NOMO-1 treated with dmso at 0.1 percent for 144 hours (cell line): ENCODE data around the gene ITGB5.

Experiments used
- DNase-seq: peaks from one replicate; lab custom pipeline; 2025; ENCODE audit not compliant: unreplicated experiment; lab: John Stamatoyannopoulos, UW

ITGB5 gene

DNA sequence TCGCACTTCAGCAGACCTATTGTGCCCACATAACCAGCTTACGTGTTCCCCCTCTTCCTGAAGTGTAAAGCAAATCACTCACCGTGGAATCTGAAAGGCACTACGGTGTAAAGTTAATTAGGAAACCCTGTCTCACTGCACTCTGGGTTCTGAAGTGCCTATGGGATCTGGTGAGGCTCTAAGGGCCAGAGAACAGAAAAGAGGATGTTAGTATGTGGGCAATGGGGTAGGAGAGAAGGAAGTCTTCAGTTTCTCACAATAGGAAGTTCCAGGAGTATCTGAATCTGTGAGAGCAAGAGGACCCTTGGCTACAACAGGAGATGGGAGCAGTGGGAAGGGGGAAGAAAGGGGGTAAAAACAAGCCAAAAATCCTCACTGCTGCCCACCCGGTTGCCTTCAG is 71.4 kb downstream of the ITGB5 start:
- no peak for DNase-seq

DNA sequence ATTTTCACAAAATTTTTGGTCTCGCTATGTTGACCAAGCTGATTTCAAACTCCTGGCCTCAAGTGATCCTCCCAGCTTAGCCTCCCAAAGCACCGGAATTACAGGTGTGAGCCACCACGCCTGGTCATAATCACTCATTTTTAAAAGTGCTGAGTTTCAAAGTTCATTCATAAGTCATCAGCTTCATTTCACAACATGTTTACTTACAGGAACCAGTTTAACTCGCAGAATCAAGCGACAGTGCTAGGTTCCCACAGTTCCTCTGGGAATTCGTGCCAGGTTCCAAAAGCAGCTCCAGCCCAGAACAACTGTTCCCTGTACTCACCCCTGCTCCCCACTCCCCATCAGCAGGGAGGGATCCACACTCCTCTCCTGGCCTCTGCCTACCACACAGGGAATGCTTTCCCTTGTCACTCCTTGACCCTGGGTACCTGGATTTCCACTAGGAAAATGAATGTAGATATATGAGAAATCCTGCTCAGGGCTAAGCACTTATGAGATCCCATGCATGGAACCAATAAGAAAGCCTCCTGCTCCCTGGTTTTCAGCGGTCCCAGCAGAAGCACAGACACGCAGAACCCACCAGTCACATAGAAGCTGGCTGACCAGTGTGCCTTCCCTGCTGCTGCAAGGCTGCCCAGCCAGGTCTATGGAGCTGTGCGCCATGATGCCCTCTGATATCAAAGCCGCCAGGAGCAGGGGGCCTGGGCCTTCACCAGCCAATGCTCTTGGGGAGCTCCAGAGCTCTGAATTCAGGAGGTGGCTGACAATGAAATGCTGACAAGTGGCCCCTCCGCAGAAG is 72.3 kb downstream of the ITGB5 start:
- DNase-seq, result no peak

DNA sequence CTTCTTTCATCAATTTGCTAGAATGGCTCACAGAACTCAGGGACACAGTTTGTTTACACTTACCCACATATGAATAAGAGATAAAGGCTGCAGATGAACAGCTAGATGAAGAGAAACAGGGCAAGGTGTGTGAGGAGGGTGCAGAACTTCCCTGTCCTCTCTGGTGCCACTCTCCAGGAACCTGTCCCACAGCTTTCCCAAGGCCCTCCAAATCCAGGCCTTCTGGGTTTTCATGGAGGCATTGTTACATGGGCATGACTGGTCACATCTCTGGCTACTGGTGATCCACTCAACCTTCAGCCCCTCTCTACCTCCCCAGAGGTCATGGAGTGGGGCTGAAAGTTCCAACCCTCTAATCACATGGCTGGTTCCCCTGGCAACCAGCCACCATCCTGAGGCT is 73.6 kb downstream of the ITGB5 start:
- DNase-seq, result no peak

DNA sequence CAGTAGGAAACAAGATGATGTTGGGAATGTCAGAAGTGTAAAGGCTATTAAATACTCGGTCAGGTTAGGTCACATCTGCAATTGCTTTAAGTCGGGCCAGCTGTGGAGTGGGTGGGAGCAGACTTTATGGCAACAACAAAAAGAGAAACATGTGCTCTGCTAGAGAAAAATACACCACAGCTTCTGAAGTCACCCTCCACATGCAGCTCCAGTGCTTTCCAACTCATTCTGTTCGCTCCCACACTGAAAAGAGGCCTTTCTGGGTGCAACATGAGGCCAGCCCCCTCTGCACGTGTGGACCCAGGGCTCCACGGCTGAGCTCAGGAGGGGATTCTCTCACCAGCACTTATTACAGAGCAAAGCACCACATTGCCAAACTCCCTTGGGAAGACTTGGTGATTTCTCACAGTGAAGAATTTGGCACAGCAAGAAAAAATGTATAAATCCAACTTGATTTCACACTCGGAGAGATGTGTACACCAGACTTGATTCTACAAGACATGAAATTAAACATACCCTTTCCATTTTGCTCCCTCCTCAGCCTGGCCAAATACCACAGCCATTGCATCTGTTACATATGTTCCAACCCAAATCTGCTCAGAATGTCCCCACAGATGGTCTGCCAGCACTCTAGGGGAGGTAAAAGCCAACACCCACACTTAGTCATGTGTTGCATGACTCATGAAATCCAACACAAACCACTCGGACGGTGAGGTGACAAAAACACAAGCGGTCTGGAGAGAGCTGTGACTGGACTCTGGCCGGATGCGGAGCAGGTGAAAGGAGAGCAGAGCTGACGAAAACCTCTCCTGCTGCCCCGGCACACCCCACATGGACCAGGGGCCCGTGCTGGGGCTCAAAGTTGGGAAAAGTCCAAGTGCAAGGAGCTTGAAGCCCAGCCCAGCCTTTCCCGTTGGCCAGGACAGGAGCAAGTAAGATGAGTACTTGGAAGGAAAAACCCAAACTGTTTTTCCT is 74.6 kb downstream of the ITGB5 start:
- DNase-seq, result no peak

DNA sequence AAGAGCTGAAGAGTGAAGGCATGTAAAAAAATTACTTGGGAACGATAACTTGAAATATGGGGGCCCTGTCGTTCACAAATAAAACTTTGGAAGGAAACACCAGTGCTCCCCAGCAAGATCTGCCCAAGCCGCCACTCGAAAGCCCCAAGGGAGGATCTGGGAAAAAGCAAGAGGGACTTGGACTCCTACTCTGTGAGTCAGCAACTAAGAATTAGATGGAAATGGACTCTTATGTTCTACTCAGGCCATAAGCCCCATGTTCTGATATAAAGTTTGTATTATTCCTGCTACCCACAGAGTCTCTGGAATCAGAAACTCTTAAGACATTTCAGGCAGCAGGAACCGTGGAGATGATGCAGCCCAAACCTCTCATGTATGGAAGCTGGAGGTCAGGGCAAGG is 75.7 kb downstream of the ITGB5 start:
- DNase-seq, result no peak

DNA sequence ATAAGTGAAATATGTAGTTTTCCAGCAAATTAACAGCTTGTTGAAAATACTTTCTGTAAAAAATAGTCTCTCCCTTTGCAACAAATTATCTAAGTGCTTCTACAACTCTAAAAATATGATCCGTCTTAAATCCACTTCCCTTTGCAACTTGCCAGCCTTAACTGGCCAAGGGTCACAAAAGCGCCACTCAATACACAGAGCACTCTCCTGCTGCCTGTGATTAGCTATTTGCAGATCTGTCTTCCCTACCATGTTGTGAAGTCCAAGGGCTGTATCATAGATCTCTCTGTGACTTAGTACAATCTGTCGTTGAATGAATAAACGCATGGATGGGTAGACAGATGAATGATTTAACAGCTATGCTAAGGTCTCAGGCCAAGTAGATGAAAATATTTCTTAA is 76.2 kb downstream of the ITGB5 start:
- no peak for DNase-seq

DNA sequence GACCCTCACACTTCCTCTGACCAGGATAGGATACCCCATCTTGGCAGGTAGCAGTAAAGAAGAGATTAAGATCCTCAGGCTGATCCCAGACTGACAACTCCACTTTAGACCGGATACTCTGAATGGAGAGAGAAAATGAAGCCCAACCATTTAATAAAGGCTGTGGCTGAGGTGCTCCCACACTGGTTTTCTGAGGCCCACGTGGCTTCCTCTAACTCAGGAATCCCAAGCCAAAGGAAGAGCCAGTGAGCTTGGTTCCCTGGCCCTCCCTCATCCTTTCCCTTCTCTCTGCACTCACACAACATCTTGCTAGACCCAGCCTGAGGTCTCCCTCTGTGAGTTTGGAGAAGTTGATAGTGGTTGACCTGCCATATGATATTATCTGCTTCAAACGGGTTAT is 78.1 kb downstream of the ITGB5 start:
- DNase-seq, result no peak

DNA sequence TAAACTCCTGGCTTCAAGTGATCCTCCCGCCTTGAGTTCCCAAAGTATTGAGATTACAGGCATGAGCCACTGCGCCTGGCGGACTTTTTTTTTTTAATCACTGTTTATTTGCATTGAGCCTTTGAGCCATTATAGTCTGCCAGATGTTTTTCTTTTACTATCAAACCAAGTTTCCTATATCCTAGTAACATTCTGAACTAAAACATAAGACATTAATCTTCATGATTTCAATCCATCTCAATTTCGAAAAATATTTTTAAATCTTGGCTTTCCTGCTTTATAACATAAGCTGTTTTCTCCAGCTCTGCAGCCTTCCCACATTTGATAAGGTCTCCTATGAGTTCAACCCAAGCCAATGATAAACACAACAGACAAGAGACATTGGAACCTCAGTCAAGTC is 81.5 kb downstream of the ITGB5 start:
- no peak for DNase-seq

DNA sequence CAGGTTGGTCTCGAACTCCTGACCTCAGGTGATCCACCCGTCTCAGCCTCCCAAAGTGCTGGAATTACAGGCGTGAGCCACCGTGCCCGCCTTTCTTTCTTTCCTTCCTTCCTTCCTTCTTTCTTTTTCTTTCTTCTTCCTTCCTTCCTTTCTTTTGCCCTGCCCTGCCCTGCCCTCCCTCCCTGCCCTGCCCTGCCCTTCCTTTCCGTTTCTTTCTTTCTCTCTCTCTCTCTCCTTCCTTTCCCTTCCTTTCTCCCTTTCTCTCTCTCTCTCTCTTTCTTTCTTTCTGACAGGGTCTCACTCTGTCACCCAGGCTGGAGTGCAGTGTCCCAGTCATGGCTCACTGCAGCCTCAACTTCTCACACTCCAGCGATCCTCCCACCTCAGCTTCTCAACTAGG is 82.3 kb downstream of the ITGB5 start:
- no peak for DNase-seq

DNA sequence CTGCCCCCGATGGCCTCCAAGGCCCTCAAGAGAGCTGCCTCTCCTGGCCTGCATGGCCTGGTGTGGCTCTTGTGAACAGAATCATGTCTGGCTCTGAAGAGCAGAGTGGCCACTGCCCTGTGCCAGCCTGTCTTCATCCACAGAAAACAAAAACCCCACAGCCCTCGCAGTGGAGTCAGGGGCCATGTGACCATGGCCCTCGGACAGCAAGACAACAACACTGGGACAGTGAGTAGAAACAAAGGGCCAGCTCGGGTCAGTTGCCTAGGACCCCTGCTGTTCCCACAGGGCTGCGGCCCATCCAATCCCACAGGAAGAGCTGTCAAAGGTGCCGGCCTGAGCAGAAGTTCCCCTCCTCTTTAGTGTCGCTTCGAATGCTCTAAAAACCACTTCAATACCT is 84.5 kb downstream of the ITGB5 start:
- DNase-seq, result no peak

DNA sequence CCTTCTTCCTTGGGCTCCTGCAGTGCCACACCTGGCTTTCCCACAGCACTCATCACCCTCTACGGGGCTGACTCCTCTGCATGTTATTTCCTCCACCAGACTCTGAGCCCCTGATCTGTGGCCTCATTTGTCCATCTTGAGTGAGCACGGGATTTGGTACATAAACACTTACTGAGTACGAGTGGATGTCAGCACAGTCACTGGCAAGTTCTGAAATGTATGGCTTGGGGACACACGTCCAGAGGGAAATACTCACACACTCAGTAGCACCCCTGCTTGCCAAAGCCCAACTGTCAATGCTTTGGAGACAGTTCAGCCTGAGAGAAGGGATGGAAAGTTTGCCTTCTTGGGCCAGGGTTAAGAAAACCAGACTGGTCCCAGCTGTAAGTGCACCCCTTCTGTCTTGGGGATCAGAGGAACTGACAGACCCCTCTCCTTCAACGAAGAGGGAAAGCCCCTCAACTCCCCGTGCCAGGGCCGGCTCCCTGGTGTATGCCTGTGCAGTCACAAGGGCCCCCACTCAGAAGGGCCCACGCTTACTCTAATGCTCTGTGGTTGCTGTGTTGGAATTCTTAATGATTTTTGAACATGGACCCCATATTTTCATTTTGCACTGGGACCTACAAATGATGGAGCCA is 85.0 kb downstream of the ITGB5 start:
- DNase-seq, result no peak

DNA sequence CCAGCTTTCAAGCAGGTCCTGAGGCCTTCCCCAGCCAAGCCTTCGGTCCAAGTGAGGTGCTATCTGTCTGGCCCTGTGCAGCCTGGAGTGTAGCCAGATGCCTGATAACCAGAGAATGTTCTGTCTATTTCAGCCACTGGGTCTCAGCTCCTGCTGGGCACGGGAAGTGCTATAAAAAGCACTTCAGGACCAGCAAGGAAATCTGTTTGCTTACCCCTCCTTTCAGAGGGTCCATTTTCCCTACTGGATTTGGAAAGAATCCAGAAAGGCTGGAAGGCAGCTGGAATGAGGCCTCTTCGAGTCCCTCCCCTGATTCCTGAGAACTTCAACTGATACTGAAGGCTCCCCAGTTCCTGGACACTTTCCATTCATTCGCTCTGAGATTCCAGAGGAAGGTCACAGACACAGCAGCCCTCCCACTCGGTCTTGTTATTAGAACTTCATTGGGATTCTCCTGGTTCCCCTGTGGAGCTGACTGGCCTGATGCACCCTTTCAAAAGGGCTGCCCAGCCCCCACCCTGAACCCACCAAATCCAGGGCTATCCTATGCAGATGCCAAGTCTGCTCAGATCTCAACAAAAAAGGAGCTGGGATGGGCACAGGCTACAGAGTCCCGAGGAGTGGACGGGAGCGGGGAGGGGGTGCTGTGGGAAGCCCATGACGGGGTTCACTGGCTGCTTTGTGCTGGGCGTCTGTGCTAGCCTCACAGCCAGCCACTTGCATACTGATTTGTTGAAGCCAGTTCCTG is 86.5 kb downstream of the ITGB5 start:
- DNase-seq, result no peak

DNA sequence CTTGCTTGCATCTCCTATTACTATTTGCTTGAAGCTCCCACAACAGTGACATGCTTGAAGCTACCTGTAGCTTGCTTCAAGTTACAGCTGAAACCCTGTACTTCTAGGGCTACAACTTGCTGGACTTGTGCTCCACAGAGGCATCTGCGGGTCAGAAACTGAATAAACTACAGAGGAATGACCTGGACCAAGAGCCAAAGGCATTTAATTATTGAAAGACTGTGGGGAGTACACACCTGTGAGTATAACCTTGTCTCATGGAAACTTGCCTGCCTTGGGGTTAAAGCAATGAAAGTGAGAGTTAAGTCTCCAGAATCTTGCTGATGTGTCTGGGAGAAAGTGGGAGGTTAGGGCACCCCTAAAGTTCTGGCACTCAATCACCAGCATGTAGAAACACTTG is 87.1 kb downstream of the ITGB5 start:
- no peak for DNase-seq

DNA sequence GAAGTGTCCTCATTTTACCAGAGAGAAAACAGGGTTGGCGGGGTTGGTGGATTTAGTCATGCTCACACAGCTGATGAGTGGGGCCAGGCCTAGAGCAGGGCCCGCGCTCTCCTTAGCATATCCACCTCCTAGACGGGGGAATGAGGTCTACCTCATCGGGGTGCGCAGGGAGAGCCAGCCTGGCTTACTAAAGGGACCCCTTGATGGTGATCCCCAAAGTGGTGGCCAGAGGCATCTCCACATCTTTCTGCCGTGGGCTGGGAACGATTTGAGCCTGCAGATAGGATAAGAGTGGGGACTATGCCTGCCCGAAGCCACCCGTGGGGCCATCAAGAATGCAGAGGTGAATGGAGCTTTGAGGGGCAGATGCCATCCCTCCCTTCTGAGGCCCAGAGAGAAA is 87.5 kb downstream of the ITGB5 start:
- DNase-seq, result no peak

DNA sequence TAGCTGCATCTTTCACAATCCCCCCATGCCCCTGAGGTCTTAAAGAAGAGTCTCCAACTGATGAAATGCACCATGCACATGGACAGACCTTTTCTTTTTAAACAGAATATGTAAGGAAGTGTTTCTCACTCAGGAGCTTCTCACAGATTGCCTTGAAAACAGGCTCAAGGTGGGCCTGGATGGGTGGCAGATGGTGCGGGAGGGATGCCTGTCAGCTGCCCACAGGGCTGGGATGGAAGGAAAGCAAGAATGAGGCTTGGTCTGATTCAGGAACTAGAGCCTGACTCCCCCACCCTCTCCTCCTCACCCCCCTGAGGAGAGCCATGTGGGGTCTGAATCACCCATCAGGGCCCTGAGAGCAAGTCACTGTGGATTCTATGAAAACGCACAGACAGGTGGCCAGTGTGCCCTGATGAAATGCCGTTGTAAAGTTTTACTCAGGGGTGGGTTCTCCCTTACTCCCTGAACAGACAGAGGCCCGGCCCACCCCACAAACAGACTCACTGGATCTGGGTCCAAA is 89.7 kb downstream of the ITGB5 start:
- no peak for DNase-seq

DNA sequence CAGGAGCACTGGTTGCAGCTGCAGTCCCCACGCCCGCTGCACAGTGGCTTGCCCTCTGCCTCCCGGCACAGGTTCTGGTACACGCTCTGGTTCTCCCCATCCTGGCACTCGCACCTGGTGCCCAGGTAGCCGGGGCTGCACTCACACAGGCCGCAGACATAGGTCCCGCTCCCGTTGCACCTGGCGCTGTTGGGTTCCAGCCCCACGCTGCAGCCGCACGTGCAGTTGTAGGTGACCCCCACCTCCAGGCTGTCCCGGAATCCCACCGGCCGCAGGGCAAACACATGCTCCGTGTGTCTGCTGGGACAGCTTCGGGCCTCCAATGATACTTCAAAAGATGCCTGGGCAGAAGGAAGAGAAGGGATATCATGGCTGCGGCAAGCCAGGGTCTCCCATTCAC is 90.7 kb downstream of the ITGB5 start:
- DNase-seq, result no peak

DNA sequence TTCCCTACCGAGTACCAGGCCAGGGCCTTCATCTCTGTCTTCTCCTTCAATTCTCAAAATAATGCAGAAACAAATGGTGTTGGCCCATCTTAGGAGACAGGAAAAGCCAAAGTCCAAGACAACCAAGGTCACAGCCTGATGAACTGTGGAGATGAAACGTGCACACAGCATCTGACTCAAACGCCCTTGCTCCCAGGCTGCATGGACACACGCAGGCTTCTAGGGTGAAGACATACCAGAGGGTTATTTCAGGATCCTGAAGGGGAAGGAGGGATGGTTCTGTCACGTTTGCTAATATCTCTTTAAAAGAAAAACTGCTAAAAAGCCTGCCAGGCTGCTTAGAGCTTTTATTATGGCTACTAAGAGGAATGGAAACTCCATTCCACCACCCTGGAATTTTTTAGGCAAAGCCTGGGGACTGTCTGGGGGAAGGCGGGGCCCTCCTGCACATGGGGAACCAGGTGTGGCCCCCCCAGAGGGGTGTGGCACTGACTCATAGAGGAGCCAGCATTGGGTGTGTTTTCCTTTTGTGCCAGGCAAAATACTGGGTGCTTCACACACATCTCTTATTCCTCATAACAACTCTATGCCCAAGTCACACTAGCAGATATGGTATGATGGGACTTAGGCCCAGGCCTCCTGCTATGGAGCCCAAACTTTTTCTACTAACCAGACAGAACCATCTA is 94.0 kb downstream of the ITGB5 start:
- DNase-seq, result no peak

DNA sequence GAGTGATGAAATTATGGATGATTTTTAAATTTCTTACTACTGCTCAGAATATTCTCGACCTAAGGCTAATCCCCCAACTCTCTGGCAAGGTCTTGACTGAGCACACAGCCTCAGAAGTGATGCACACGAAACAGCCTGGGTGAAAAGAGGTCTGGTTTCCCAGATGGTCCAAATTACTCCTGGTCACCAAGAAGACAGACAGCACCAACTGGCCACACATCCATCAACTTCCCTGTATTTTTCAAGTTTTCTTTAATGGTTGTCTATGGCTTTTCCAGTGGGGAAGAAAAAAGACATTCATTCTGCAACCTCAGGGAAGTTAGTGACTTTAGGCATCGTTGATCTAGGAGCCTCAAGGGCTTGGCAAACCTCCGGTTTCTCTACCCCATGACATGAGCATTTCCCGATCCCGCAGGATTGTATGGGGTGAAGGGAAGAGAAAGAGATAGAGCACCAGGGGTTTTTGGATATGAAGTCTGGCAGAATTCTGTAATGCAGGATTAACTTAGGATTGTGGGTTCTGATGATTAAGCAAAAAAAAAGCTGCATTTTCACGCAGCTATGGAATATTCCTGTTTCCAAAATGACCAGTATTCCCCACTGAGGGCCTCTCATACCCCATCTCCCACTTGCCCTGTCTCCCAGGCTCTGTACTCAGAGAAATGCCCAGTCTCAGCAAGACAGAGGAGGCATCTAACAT is 94.7 kb downstream of the ITGB5 start:
- no peak for DNase-seq

DNA sequence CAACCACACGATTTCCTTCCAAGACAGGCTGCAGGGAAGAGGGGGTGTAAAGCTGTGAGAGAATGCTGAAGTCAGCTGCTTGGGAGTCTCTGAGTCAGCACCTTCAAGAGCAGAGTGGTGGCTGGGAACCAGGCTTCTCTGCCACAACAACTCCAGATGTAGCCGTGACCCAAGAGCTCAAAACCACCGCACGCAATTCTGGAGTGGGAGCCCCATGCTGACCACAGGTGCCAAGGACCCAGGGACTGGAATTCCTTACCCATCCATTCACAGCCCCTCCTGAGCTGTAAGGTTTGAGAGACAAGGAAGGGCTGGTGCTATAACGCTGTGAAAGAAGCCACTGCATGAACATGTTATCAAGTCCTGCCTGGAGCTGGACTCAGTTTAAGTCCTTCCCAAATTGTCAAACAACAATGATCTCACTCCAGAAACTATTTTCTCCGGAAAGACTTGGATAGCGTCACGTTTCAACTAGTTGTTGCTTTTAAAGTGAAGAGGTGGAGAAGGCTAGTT is 95.5 kb downstream of the ITGB5 start:
- DNase-seq, result no peak
